MM.1S (cell line): ENCODE measurements around the gene SMARCA4.
"Not testable (repeated sequence)": the region's sequence is repeated elsewhere in the genome, so short reads cannot be mapped to it uniquely, and the experiment has no call there.

ENCODE experiments used
- DNase-seq: peaks from one replicate; pipeline ENCODE4 v3.0.0-alpha.2; 2015
- H2AFZ ChIP-seq: fragments of 300-600 bp; sonication (generic); 2 replicates; pipeline ENCODE4 v1.6.0; 2016; ENCODE audit warnings: antibody characterized with exemption, low read length
- H3F3A ChIP-seq: fragments of 300-600 bp; sonication (generic); 2 replicates; pipeline ENCODE4 v1.6.1; 2016; ENCODE audit warnings: mild to moderate bottlenecking, antibody characterized with exemption, low read length, moderate library complexity, mixed read lengths; ENCODE audit not compliant: insufficient read depth
- H3K27ac ChIP-seq: fragments of 300-600 bp; sonication (generic); 2 replicates; pipeline ENCODE4 v1.5.1; 2016; ENCODE audit warnings: mild to moderate bottlenecking, low read length
- H3K27me3 ChIP-seq: fragments of 300-600 bp; sonication (generic); replicated peaks from 2 replicates; pipeline ENCODE4 v1.6.0; 2016; ENCODE audit warnings: low read length; ENCODE audit not compliant: insufficient read depth
- H3K36me3 ChIP-seq: fragments of 300-600 bp; sonication (generic); replicated peaks from 2 replicates; pipeline ENCODE4 v1.6.1; 2016; ENCODE audit warnings: mild to moderate bottlenecking, low read length, mixed read lengths; ENCODE audit not compliant: insufficient read depth
- H3K4me1 ChIP-seq: fragments of 300-600 bp; sonication (generic); 2 replicates; pipeline ENCODE4 v1.6.1; 2016; ENCODE audit warnings: low read length, mixed read lengths
- H3K4me2 ChIP-seq: fragments of 300-600 bp; sonication (generic); 2 replicates; pipeline ENCODE4 v1.6.0; 2016; ENCODE audit warnings: low read depth, low read length
- H3K4me3 ChIP-seq: fragments of 300-600 bp; sonication (generic); 2 replicates; pipeline ENCODE4 v1.5.1; 2016; ENCODE audit warnings: low read length, mixed read lengths
- H3K79me2 ChIP-seq: fragments of 300-600 bp; sonication (generic); 2 replicates; pipeline ENCODE4 v1.6.1; 2016; ENCODE audit warnings: mixed run types, low read length, mixed read lengths
- H3K9ac ChIP-seq: fragments of 300-600 bp; sonication (generic); 2 replicates; pipeline ENCODE4 v1.6.1; 2016; ENCODE audit warnings: low read length, mixed read lengths
- H3K9me2 ChIP-seq: fragments of 300-600 bp; sonication (generic); replicated peaks from 2 replicates; pipeline ENCODE4 v1.6.1; 2016; ENCODE audit warnings: mild to moderate bottlenecking, low read length, mixed read lengths; ENCODE audit not compliant: insufficient read depth
- H3K9me3 ChIP-seq: fragments of 300-600 bp; sonication (generic); replicated peaks from 2 replicates; pipeline ENCODE4 v1.6.1; 2016; ENCODE audit warnings: mild to moderate bottlenecking, low read length, mixed read lengths; ENCODE audit not compliant: insufficient read depth
- H4K20me1 ChIP-seq: fragments of 300-600 bp; sonication (generic); 2 replicates; pipeline ENCODE4 v1.6.1; 2016; ENCODE audit warnings: mild to moderate bottlenecking, low read length, moderate library complexity, mixed read lengths; ENCODE audit not compliant: insufficient read depth
- CTCF ChIP-seq: fragments of 300-600 bp; sonication (generic); IDR thresholded peaks from 2 replicates; pipeline ENCODE4 v1.5.1; 2016; ENCODE audit warnings: antibody characterized with exemption, low read length, mixed read lengths
- EZH2 ChIP-seq: fragments of 300-600 bp; sonication (generic); optimal IDR thresholded peaks from 2 replicates; pipeline ENCODE3; 2017; ENCODE audit warnings: low read depth, mild to moderate bottlenecking, antibody characterized with exemption, low read length, mixed read lengths
- EZH2phosphoT487 ChIP-seq: fragments of 300-600 bp; sonication (generic); IDR thresholded peaks from 2 replicates; pipeline ENCODE4 v1.6.1; 2018; ENCODE audit warnings: antibody characterized with exemption, low read length

Gene SMARCA4

GRCh38 chr19:11089254-11090013 lies 128.6 kb downstream of the SMARCA4 start, which contains the start of gene LDLR:
Gene LDLR (plus strand): TSS chr19:11089463. CDS start chr19:11089549, 86 bp downstream.
- Histone ChIP-seq H3K36me3 (no peaks in the 10 kb centered on the region; the same call in 1 of the 2 replicates), H3K9me3 (no peaks in the 10 kb centered on the region), H3K4me2 (peak within 1 kb of the TSS; percentile 59), H4K20me1 (0 out of 2 replicates have a peak, but pooled peaks cover 4% of the 10 kb centered on the region), H2AFZ (peak within 1 kb of the TSS; percentile 57), H3K27me3 (no peaks in the 10 kb centered on the region), H3K9ac (peak within 1 kb of the TSS; percentile 98), H3K27ac (peak within 1 kb of the TSS; percentile 95), H3K9me2 (no peaks in the 10 kb centered on the region), H3K4me1 (peaks cover 27% of the 10 kb centered on the region), H3F3A (peaks cover 47% of the 10 kb centered on the region), H3K4me3 (peak within 1 kb of the TSS; percentile 76), H3K79me2 (peaks cover 50% of the 10 kb centered on the region)
- DNase-seq: peak; percentile 95
- TF ChIP-seq CTCF (no peak), EZH2phosphoT487 (no peak), EZH2 (no peak)

GRCh38 chr19:11090014-11090263 lies 129.1 kb downstream of the SMARCA4 start:
- not testable (repeated sequence) for H2AFZ ChIP-seq, H3K27me3 ChIP-seq, H4K20me1 ChIP-seq, H3K36me3 ChIP-seq, H3K9me3 ChIP-seq, H3K9me2 ChIP-seq, DNase-seq
- Histone ChIP-seq H3F3A (peaks cover 52% of the 10 kb centered on the region), H3K9ac (peak overlapping the region; percentile 98), H3K4me2 (peak overlapping the region; percentile 59; the same call in 1 of the 2 replicates), H3K4me3 (peak overlapping the region; percentile 76), H3K79me2 (peaks cover 54% of the 10 kb centered on the region), H3K4me1 (peaks cover 32% of the 10 kb centered on the region), H3K27ac (peak overlapping the region; percentile 95)

- DNase-seq: peak; percentile 98
- H3K27me3 ChIP-seq: no peaks in the 10 kb centered on the region
- H3K9me2 ChIP-seq: no peaks in the 10 kb centered on the region
- H4K20me1 ChIP-seq: peaks cover 4% of the 10 kb centered on the region; the same call in 1 of the 2 replicates
- no peaks in the 10 kb centered on the region; the same call in 1 of the 2 replicates for H3K36me3 ChIP-seq
- peaks cover 57% of the 10 kb centered on the region for H3F3A ChIP-seq
- peak overlapping the region; percentile 95 for H3K27ac ChIP-seq
- H3K4me2 ChIP-seq: peak overlapping the region; percentile 96
- peak overlapping the region; percentile 98 for H3K9ac ChIP-seq
- H3K4me3 ChIP-seq: peak overlapping the region; percentile 93
- TF ChIP-seq CTCF (0 out of 2 replicates have a peak, but pooled peaks have one; percentile 14), EZH2 (no peak), EZH2phosphoT487 (no peak)
- H3K9me3 ChIP-seq: no peaks in the 10 kb centered on the region
- no peak overlapping the region for H2AFZ ChIP-seq
- H3K4me1 ChIP-seq: peaks cover 37% of the 10 kb centered on the region
- peaks cover 54% of the 10 kb centered on the region for H3K79me2 ChIP-seq
Observed at GRCh38 chr19:11090264-11090996, 129.6 kb downstream of the SMARCA4 start.
